Right renal pelvis (tissue), 4 donors: Measurements from ENCODE around the gene ADGRB2. TPM values are rescaled to one million over a fixed set of nuclear protein-coding genes. Genes with fewer than 3 reads are reported as not detected.

Source experiments
- DNase-seq, 4 donors: peaks; one replicate each; pipeline ENCODE4 v3.0.0-alpha.2; 2013; ENCODE audit warnings: low read depth in 4 of 4, low spot score in 3 of 4, missing footprints in 1 of 4
- polyA plus RNA-seq, 4 donors: library from polyadenylated mRNA; unstranded; fragments of 120-200 nt; gene quantifications; one replicate each; pipeline ENCODE4 v1.2.1, GENCODE V29; 2013; ENCODE audit not compliant: insufficient read length in 4 of 4

Gene ADGRB2
- polyA plus RNA-seq, 4 donors: 11.4 to 20.3 (median 12.2) TPM

- no peak for DNase-seq
Observed at GRCh38 chr1:31752952-31753475, 11.1 kb downstream of the ADGRB2 start.

- no peak for DNase-seq
Observed at GRCh38 chr1:31752258-31752657, 11.9 kb downstream of the ADGRB2 start.

GRCh38 chr1:31751822-31752241 is 12.3 kb downstream of the ADGRB2 start:
- no peak for DNase-seq

- no peak for DNase-seq
Observed at GRCh38 chr1:31750858-31751510, 13.2 kb downstream of the ADGRB2 start.

GRCh38 chr1:31749785-31750735 is 14.1 kb downstream of the ADGRB2 start:
- no peak for DNase-seq

- no peak for DNase-seq
Observed at GRCh38 chr1:31748365-31748764, 15.8 kb downstream of the ADGRB2 start.

- no peak for DNase-seq
Observed at GRCh38 chr1:31747304-31747703, 16.8 kb downstream of the ADGRB2 start.

- no peak for DNase-seq
Observed at GRCh38 chr1:31746687-31747086, 17.5 kb downstream of the ADGRB2 start.

- no peak for DNase-seq
Observed at GRCh38 chr1:31745946-31746670, 18.0 kb downstream of the ADGRB2 start.

GRCh38 chr1:31745096-31745945 is 18.8 kb downstream of the ADGRB2 start:
- no peak for DNase-seq

GRCh38 chr1:31744165-31744888 is 19.8 kb downstream of the ADGRB2 start:
- no peak for DNase-seq

GRCh38 chr1:31742462-31743212 is 21.5 kb downstream of the ADGRB2 start:
- no peak for DNase-seq

GRCh38 chr1:31739346-31739745 is 24.8 kb downstream of the ADGRB2 start:
- no peak for DNase-seq

GRCh38 chr1:31736675-31737074 is 27.5 kb downstream of the ADGRB2 start:
- no peak for DNase-seq

- no peak for DNase-seq
Observed at GRCh38 chr1:31735571-31735970, 28.6 kb downstream of the ADGRB2 start.

GRCh38 chr1:31734582-31735107 is 29.5 kb downstream of the ADGRB2 start:
- no peak for DNase-seq

- DNase-seq: no peak
Observed at GRCh38 chr1:31733389-31734219, 30.5 kb downstream of the ADGRB2 start.
